Heart left ventricle (tissue), 16 donors: ENCODE data around the gene ANGPTL8. TPM values are rescaled to one million over a fixed set of nuclear protein-coding genes. Genes with fewer than 3 reads are reported as not detected.

Source experiments
- ATAC-seq, 4 donors: fragments of 200-7000 bp; cut with Tn5 transposase; one replicate each; pipeline ENCODE4 v1.9.1; 2020 to 2022; ENCODE audit warnings: moderate library complexity in 4 of 4, mild to moderate bottlenecking in 3 of 4, moderate number of reproducible peaks in 1 of 4
- DNase-seq, 5 donors: peaks; one replicate each; pipeline ENCODE4 v3.0.0-alpha.2; 2020
- H3K27ac ChIP-seq, 12 donors: fragments of 200-600 bp; sonication (generic) in 4 of 12; one replicate each; pipeline versions ENCODE4 v1.5.0 to v1.8.0; 2016 to 2022; ENCODE audit warnings: mild to moderate bottlenecking in 2 of 12
- H3K27me3 ChIP-seq, 9 donors: fragments of 200-600 bp; sonication (generic) in 2 of 9; one replicate each; pipeline versions ENCODE4 v1.5.1 to v1.8.0; 2016 to 2022; ENCODE audit warnings: mild to moderate bottlenecking in 3 of 9
- H3K36me3 ChIP-seq, 9 donors: fragments of 200-600 bp; sonication (generic) in 2 of 9; one replicate each; pipeline versions ENCODE4 v1.5.0 to v1.8.0; 2018 to 2022; ENCODE audit warnings: mild to moderate bottlenecking in 2 of 9
- H3K4me1 ChIP-seq, 12 donors: fragments of 200-600 bp; sonication (generic) in 4 of 12; one replicate each; pipeline versions ENCODE4 v1.5.0 to v1.8.0; 2016 to 2022; ENCODE audit warnings: mild to moderate bottlenecking in 3 of 12
- H3K4me3 ChIP-seq, 12 donors: fragments of 200-600 bp; sonication (generic) in 4 of 12; one replicate each; pipeline versions ENCODE4 v1.5.0 to v1.8.0; 2017 to 2022; ENCODE audit warnings: mild to moderate bottlenecking in 9 of 12, moderate library complexity in 4 of 12
- H3K9me3 ChIP-seq, 12 donors: fragments of 200-600 bp; sonication (generic) in 4 of 12; one replicate each; pipeline versions ENCODE4 v1.5.0 to v1.8.0; 2016 to 2022; ENCODE audit warnings: mild to moderate bottlenecking in 1 of 12
- POLR2A ChIP-seq, 2 donors: fragments of 450-650 bp; IDR thresholded peaks; one replicate each; pipeline ENCODE4 v1.6.1; 2017; ENCODE audit warnings: antibody characterized with exemption in 2 of 2, mild to moderate bottlenecking in 2 of 2, moderate library complexity in 2 of 2
- WGBS, 4 donors: extraction: QIAGEN DNeasy Blood & Tissue Kit in 2 of 4; methylation state at CpG; one replicate each; pipeline versions ENCODE4 v1.1.5 to v1.1.7; 2013 to 2018; 5-methylcytosine and 5-hydroxymethylcytosine counted together
- intact Hi-C, 10 donors: fragments of 100-400 bp; cut with DNase I; formaldehyde crosslinking; loops; one replicate each; pipeline versions ENCODE4 v1.11.1 to v1.14.2; 2022
- polyA plus RNA-seq, 2 donors: library from polyadenylated mRNA; stranded (reverse); fragments of 200-250 nt; gene quantifications; one replicate each; pipeline ENCODE4 v1.2.3, GENCODE V29; 2013
- total RNA-seq, 9 donors: library from RNA; depleted of rRNA in 2 of 9; stranded (reverse); fragments of >200 nt in 2 of 9; fragmentation: NEBNext Ultra II Directional in 3 of 9; extraction: Animal tissue kit (Norgen Biotek cat#: 25700) in 3 of 9; gene quantifications; one replicate each; pipeline versions ENCODE4 v1.1.0 to v1.2.4, GENCODE V29; 2016 to 2023
- TF ChIP-seq, protein P1 (sequence below), 12 donors: fragments of 200-600 bp; sonication (generic) in 4 of 12; IDR thresholded peaks; one replicate each; pipeline versions ENCODE4 v1.5.0 to v1.8.0; 2018 to 2022; ENCODE audit warnings: antibody characterized with exemption in 12 of 12, mild to moderate bottlenecking in 5 of 12
- donor health status: ischemic (EF 13 %, LVEDD 7.1; RV severe dilation, severe dysfunction).
- donor health status: healthy with polysubstance abuse.
- donor health status: DM: no; HTN: yes; CAD: no.
- donor health status: DM: no; HTN: no; CAD: no.
- donor health status: ischemic (EF 25% LVEDD 6.9; RV normal size, moderate dysfunction).
- donor health status: ischemic (EF 25% LVEDD 5.7; RV mildly dilated, moderate dysfunction).
- donor health status: healthy.
- donor health status: DM: yes; HTN: yes; CAD: no.
- donor health status: ischemic (EF 35%, LVEDD 5.7; RV mildly dilated, moderate dysfunction).
- donor health status: nonischemic (EF 11% LVEDD 7.7; RV severe dilation, severe dysfunction).
- donor health status: DM: yes; HTN: yes; CAD: no.
- donor health status: PGD.
- donor health status: ischemic (EF 29% LVEDD 5.4; RV normal size, mild dysfunction).
- donor health status: nonischemic (EF 23%, LVEDD 6.1; RV moderate dilation, normal function).

Gene ANGPTL8
- total and polyA plus RNA-seq, 11 donors: 0.61 to 10.2 (median 6.3) TPM; not detected in 8

GRCh38 chr19:11205939-11206570 is 33.4 kb upstream of the ANGPTL8 start:
- no peak overlapping the region for H3K4me3 ChIP-seq
- no peak for DNase-seq
- ATAC-seq: no peak
- WGBS, 4 donors: 81 to 89% (median 89%) methylated on average over 9 of the region's 9 CpGs
- peak overlapping the region in 3 of 12 donors; percentile 91 to 93 (median 92) for H3K27ac ChIP-seq
- intact Hi-C loops: loop anchor here in 4 of 10 donors (5.0 to 10.0 kb wide), 3 partner anchors 169 to 271 kb away; no protein-coding TSS in a partner anchor
- no peaks in the 10 kb centered on the region for H3K27me3 ChIP-seq
- peaks cover 0 to 32% (median 24%) of the 10 kb centered on the region in 12 donors for H3K4me1 ChIP-seq
- TF ChIP-seq POLR2A (IDR thresholded peaks at IDR 0.05): no peak
- TF ChIP-seq, protein P1, sequence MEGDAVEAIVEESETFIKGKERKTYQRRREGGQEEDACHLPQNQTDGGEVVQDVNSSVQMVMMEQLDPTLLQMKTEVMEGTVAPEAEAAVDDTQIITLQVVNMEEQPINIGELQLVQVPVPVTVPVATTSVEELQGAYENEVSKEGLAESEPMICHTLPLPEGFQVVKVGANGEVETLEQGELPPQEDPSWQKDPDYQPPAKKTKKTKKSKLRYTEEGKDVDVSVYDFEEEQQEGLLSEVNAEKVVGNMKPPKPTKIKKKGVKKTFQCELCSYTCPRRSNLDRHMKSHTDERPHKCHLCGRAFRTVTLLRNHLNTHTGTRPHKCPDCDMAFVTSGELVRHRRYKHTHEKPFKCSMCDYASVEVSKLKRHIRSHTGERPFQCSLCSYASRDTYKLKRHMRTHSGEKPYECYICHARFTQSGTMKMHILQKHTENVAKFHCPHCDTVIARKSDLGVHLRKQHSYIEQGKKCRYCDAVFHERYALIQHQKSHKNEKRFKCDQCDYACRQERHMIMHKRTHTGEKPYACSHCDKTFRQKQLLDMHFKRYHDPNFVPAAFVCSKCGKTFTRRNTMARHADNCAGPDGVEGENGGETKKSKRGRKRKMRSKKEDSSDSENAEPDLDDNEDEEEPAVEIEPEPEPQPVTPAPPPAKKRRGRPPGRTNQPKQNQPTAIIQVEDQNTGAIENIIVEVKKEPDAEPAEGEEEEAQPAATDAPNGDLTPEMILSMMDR (IDR thresholded peaks at IDR 0.05): no peak
- peaks cover 0 to 84% (median 47%) of the 10 kb centered on the region in 9 donors for H3K36me3 ChIP-seq
- no peaks in the 10 kb centered on the region for H3K9me3 ChIP-seq

GRCh38 chr19:11208561-11209471 is 30.6 kb upstream of the ANGPTL8 start:
- H3K36me3 ChIP-seq: peaks cover 0 to 92% (median 51%) of the 10 kb centered on the region in 9 donors
- no peak overlapping the region for H3K27ac ChIP-seq
- no peaks in the 10 kb centered on the region for H3K27me3 ChIP-seq
- TF ChIP-seq, protein P1 (IDR thresholded peaks at IDR 0.05): no peak
- TF ChIP-seq POLR2A (IDR thresholded peaks at IDR 0.05): no peak
- ATAC-seq (no peak), DNase-seq (no peak)
- intact Hi-C loops: loop anchor here in 4 of 10 donors (5.0 to 10.0 kb wide), 3 partner anchors 172 to 274 kb away; no protein-coding TSS in a partner anchor
- peaks cover 0 to 16% (median 13%) of the 10 kb centered on the region in 12 donors for H3K4me1 ChIP-seq
- H3K4me3 ChIP-seq: no peak overlapping the region
- no peaks in the 10 kb centered on the region for H3K9me3 ChIP-seq
- WGBS, 4 donors: 82 to 88% (median 84%) methylated on average over 35 to 38 of the region's 38 CpGs

GRCh38 chr19:11209839-11210655 is 29.4 kb upstream of the ANGPTL8 start:
- 74 to 88% (median 86%) methylated on average over 2 of the region's 2 CpGs for WGBS, 4 donors
- Histone ChIP-seq H3K36me3 (peaks cover 0 to 93% (median 63%) of the 10 kb centered on the region in 9 donors), H3K4me1 (peaks cover 0 to 4% (median 2%) of the 10 kb centered on the region in 12 donors), H3K4me3 (no peak overlapping the region), H3K27me3 (no peaks in the 10 kb centered on the region), H3K9me3 (no peaks in the 10 kb centered on the region), H3K27ac (no peak overlapping the region)
- DNase-seq (no peak), ATAC-seq (no peak)
- TF ChIP-seq, protein P1 (IDR thresholded peaks at IDR 0.05): no peak
- no peak for TF ChIP-seq POLR2A (IDR thresholded peaks at IDR 0.05)
- intact Hi-C loops: loop anchor here in 5 of 10 donors (5.0 to 10.0 kb wide), 4 partner anchors 83 to 275 kb away; no protein-coding TSS in a partner anchor
